Measurements from ENCODE around the gene RNF34. TPM values are rescaled to one million over a fixed set of nuclear protein-coding genes. Genes with fewer than 3 reads are reported as not detected.

Gene RNF34
- total RNA-seq, 1 donor from 2014 or later, result 63.7 TPM

DNA sequence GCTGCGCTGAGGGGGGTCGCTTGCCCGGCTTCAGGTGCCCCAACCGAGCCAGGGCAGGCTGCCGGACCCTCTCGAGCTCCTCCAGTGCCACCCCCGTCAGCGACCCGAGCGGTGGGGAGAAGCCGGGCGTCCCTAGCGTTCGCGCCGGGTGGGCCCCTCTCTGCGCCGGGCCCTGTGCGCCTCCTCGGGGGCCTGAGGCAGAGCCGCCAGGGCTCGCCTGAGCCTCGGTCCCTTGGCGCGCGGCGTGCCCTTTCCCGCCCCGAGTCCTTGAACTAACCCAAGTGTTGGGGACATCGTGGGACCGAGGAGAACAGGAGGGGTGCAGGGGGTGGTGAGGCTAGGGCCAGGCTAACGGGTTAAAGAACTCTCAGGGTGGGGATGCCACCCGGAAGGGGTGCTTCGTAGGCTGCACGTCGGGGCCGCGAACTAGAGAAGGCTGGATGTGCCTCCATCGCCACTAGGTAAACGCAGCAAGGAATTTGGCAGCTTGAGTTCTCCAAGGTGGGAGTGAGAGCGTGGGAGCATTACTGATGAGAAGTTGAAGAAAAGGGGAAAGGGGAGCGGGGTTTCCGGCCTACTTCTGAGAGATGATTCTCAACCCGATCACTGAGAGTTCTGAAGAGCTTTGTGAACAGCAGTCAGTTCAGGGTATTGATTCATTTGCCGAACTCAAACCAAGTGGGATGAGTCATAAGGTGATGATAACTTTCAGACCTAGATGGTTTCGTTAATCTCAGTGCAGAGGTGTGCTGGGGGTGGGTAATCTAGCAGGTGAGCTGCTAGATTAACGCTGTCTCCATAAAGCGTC is 618 bp downstream of the RNF34 start:
- peaks cover 5% of the 10 kb centered on the region for H3K27me3 Mint-ChIP-seq (ENCODE audit: unreplicated experiment)
- peak overlapping the region; percentile 97 for H3K4me3 Mint-ChIP-seq (ENCODE audit: unreplicated experiment)
- TF ChIP-seq CTCF (IDR thresholded peaks at IDR 0.05; ENCODE audit: partially characterized antibody, unreplicated experiment), result no peak
- H3K4me1 Mint-ChIP-seq (ENCODE audit: low read depth, unreplicated experiment), result peaks cover 9% of the 10 kb centered on the region
- H3K27ac Mint-ChIP-seq (ENCODE audit: unreplicated experiment), result peak overlapping the region; percentile 96
- DNase-seq, result peak; percentile 56
- H3K36me3 Mint-ChIP-seq (ENCODE audit: unreplicated experiment), result no peaks in the 10 kb centered on the region
- peaks cover 4% of the 10 kb centered on the region for H3K9me3 Mint-ChIP-seq (ENCODE audit: unreplicated experiment)

DNA sequence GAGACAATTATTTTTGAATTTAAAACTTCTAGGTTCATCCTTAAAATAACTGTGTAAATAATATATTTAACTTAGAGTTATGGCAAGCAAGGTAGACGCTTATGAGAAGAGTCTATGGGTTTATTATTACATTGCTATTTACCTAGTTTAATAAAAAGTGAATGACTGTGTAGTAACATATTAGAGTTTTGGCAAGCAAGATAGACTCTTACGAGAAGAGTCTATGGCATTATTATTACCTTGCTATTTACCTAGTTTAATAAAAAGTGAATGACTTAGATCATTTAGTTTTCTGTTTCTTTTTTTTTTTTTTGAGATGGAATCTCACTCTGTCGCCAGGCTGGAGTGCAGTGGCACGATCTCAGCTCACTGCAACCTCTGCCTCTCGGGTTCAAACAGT is 3.8 kb downstream of the RNF34 start:
- no peak overlapping the region for H3K27ac Mint-ChIP-seq (ENCODE audit: unreplicated experiment)

DNA sequence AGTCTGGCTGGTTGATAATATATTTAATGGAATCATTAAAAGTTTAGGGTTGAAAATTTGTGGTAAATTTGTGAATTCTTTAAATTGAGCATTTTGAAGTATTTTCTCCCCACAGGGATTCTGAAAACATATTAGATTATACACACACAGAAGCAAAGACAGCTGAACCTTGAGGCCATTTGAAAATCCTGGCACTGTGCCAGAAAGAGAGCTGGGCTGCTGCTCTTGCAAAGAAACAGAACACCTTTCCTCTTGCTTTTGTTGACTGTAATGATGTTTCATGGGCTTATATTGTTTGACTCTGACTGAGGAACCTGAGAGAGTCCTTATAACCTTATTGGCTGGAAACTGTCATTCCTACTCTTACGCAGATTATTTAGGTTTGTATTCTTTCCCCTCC is 4.8 kb downstream of the RNF34 start:
- no peak overlapping the region for H3K27ac Mint-ChIP-seq (ENCODE audit: unreplicated experiment)
- H3K36me3 Mint-ChIP-seq (ENCODE audit: unreplicated experiment), result no peaks in the 10 kb centered on the region
- H3K4me1 Mint-ChIP-seq (ENCODE audit: low read depth, unreplicated experiment), result peaks cover 10% of the 10 kb centered on the region
- DNase-seq, result no peak
- peaks cover under 1% of the 10 kb centered on the region for H3K27me3 Mint-ChIP-seq (ENCODE audit: unreplicated experiment)
- H3K9me3 Mint-ChIP-seq (ENCODE audit: unreplicated experiment), result peaks cover 4% of the 10 kb centered on the region
- H3K4me3 Mint-ChIP-seq (ENCODE audit: unreplicated experiment), result no peak overlapping the region
- TF ChIP-seq CTCF (IDR thresholded peaks at IDR 0.05; ENCODE audit: partially characterized antibody, unreplicated experiment), result no peak

More for the DNA sequence above, 3.8 kb downstream of the RNF34 start:
- no peak overlapping the region for H3K4me3 Mint-ChIP-seq (ENCODE audit: unreplicated experiment)
- peaks cover 5% of the 10 kb centered on the region for H3K27me3 Mint-ChIP-seq (ENCODE audit: unreplicated experiment)
- no peak for TF ChIP-seq CTCF (IDR thresholded peaks at IDR 0.05; ENCODE audit: partially characterized antibody, unreplicated experiment)
- no peak for DNase-seq
- no peaks in the 10 kb centered on the region for H3K36me3 Mint-ChIP-seq (ENCODE audit: unreplicated experiment)
- H3K4me1 Mint-ChIP-seq (ENCODE audit: low read depth, unreplicated experiment), result peaks cover 11% of the 10 kb centered on the region
- H3K9me3 Mint-ChIP-seq (ENCODE audit: unreplicated experiment), result peaks cover 4% of the 10 kb centered on the region

- H3K27ac Mint-ChIP-seq (ENCODE audit: unreplicated experiment), result no peak overlapping the region
These were observed 5.3 kb downstream of the RNF34 start for GRCh38 chr12:121405211-121405610.

More at GRCh38 chr12:121405211-121405610, 5.3 kb downstream of the RNF34 start:
- Mint-ChIP-seq H3K27me3 (ENCODE audit: unreplicated experiment) (no peaks in the 10 kb centered on the region), H3K4me1 (ENCODE audit: low read depth, unreplicated experiment) (peaks cover 10% of the 10 kb centered on the region), H3K9me3 (ENCODE audit: unreplicated experiment) (peaks cover 4% of the 10 kb centered on the region), H3K4me3 (ENCODE audit: unreplicated experiment) (no peak overlapping the region), H3K36me3 (ENCODE audit: unreplicated experiment) (no peaks in the 10 kb centered on the region)
- no peak for TF ChIP-seq CTCF (IDR thresholded peaks at IDR 0.05; ENCODE audit: partially characterized antibody, unreplicated experiment)
- DNase-seq, result no peak

Data from glutamatergic neuron (in vitro differentiated cells).